HCT116 (cell line): ENCODE results near the gene MORN5. TPM values are rescaled to one million over a fixed set of nuclear protein-coding genes. Genes with fewer than 3 reads are reported as not detected.

Source experiments
- ATAC-seq: fragments of 200-7000 bp; cut with Tn5 transposase; 2 replicates; pipeline ENCODE4 v1.9.1; 2020; ENCODE audit warnings: mild to moderate bottlenecking, moderate library complexity
- BruUV-seq: library from RNA; stranded (reverse); fragments of 400-500 nt; replicated peaks from 2 replicates; lab custom pipeline; 2021; lab: Mats Ljungman, UMichigan
- CTCF ChIA-PET: fragments of 300-600 bp; sonication (Branson Sonifier 250); formaldehyde crosslinking; loops from one replicate; lab custom pipeline; 2021; ENCODE audit warnings: antibody characterized with exemption; lab: Charles Lee
- POLR2A ChIA-PET: fragments of 300-600, 350-600 bp; sonication (Branson Sonifier 250); formaldehyde crosslinking; loops from one replicate; lab custom pipeline; 2021; ENCODE audit warnings: antibody characterized with exemption; lab: Charles Lee
- RAD21 ChIA-PET, 2 experiments: fragments of 300-600 bp; sonication (Branson Sonifier 250); formaldehyde crosslinking; loops; one replicate each; lab custom pipeline; 2023; ENCODE audit warnings: low total read pairs in 2 of 2; ENCODE audit not compliant: uncharacterized antibody in 2 of 2, unreplicated experiment in 2 of 2, low non-redundant PET in 1 of 2; lab: Charles Lee
- DNase-seq: peaks from one replicate; pipeline ENCODE4 v3.0.0-alpha.2; 2010; ENCODE audit warnings: low read depth, low spot score
- H2AFZ ChIP-seq: fragments of 200-600 bp; shearing (Covaris generic), sonication (generic); 2 replicates; pipeline ENCODE4 v1.6.1; 2017; ENCODE audit warnings: low read depth, mixed run types, mixed read lengths, antibody characterized with exemption, low read length; ENCODE audit not compliant: poor library complexity, severe bottlenecking
- H3K27ac ChIP-seq: 2 replicates; pipeline ENCODE4 v1.5.1; 2012; ENCODE audit warnings: low read depth, low read length
- H3K27me3 ChIP-seq: fragments of 200-600 bp; sonication (generic); 2 replicates; pipeline ENCODE4 v1.6.1; 2016; ENCODE audit warnings: mixed run types, low read length, mixed read lengths; ENCODE audit not compliant: insufficient read depth
- H3K36me3 ChIP-seq, 2 experiments: fragments of 200-500 bp in 1 of 2; fragments of 200-600 bp in 1 of 2; sonication (Bioruptor generic) in 1 of 2; sonication (generic) in 1 of 2; 2 replicates each; pipeline versions ENCODE4 v1.5.1 to v1.6.1; 2014 to 2016; ENCODE audit warnings: low read length in 2 of 2, inconsistent platforms in 1 of 2, mixed read lengths in 1 of 2, mixed run types in 1 of 2; ENCODE audit not compliant: insufficient read depth in 2 of 2, control insufficient read depth in 1 of 2
- H3K4me1 ChIP-seq, 2 experiments: fragments of 200-600 bp in 1 of 2; sonication (generic) in 1 of 2; 2 replicates each; pipeline versions ENCODE4 v1.5.1 to v1.6.1; 2012 to 2017; ENCODE audit warnings: low read length in 2 of 2, inconsistent platforms in 1 of 2, mild to moderate bottlenecking in 1 of 2, mixed read lengths in 1 of 2, mixed run types in 1 of 2, moderate library complexity in 1 of 2; ENCODE audit not compliant: insufficient read depth in 2 of 2, control insufficient read depth in 1 of 2
- H3K4me2 ChIP-seq: fragments of 200-600 bp; sonication (generic); 2 replicates; pipeline ENCODE4 v1.6.1; 2017; ENCODE audit warnings: mixed run types, low read length, mixed read lengths
- H3K4me3 ChIP-seq, 2 experiments: fragments of 200-600 bp in 1 of 2; sonication (generic) in 1 of 2; replicated peaks in 1 of 2; 2 replicates each; pipeline ENCODE4 v1.5.1; 2011 to 2016; ENCODE audit warnings: low read length in 2 of 2, control low read depth in 1 of 2, low read depth in 1 of 2, mild to moderate bottlenecking in 1 of 2, mixed read lengths in 1 of 2, mixed run types in 1 of 2
- H3K79me2 ChIP-seq: fragments of 200-600 bp; sonication (generic); 2 replicates; pipeline ENCODE4 v1.6.1; 2017; ENCODE audit warnings: mild to moderate bottlenecking, mixed run types, low read length, moderate library complexity, mixed read lengths; ENCODE audit not compliant: insufficient read depth
- H3K9ac ChIP-seq: fragments of 200-600 bp; sonication (generic); 2 replicates; pipeline ENCODE4 v1.6.1; 2016; ENCODE audit warnings: low read length, mixed read lengths
- H3K9me2 ChIP-seq: fragments of 200-600 bp; sonication (generic), shearing (Covaris generic); 2 replicates; pipeline ENCODE4 v1.6.1; 2017; ENCODE audit warnings: mixed run types, mild to moderate bottlenecking, moderate library complexity; ENCODE audit not compliant: insufficient read depth
- H3K9me3 ChIP-seq, 2 experiments: fragments of 200-500 bp in 1 of 2; fragments of 200-600 bp in 1 of 2; sonication (Bioruptor generic) in 1 of 2; sonication (generic) in 1 of 2; 2 replicates each; pipeline ENCODE4 v1.6.1; 2014 to 2017; ENCODE audit warnings: low read length in 2 of 2, mixed read lengths in 2 of 2, inconsistent platforms in 1 of 2, low read depth in 1 of 2, mild to moderate bottlenecking in 1 of 2, mixed run types in 1 of 2, moderate library complexity in 1 of 2; ENCODE audit not compliant: control insufficient read depth in 1 of 2, insufficient read depth in 1 of 2
- H4K20me1 ChIP-seq: fragments of 200-600 bp; sonication (generic), shearing (Covaris generic); 2 replicates; pipeline ENCODE4 v1.6.1; 2017; ENCODE audit warnings: mixed run types, mild to moderate bottlenecking, moderate library complexity; ENCODE audit not compliant: insufficient read depth
- ATF3 ChIP-seq: IDR thresholded peaks from 2 replicates; pipeline ENCODE4 v1.6.1; 2012
- CBX3 ChIP-seq: IDR thresholded peaks from 2 replicates; pipeline ENCODE4 v1.6.1; 2012; ENCODE audit warnings: low read depth
- CTCF ChIP-seq, 3 experiments: fragments of 200-600 bp in 1 of 3; sonication (generic) in 1 of 3; IDR thresholded peaks in 2 of 3; conservative IDR thresholded peaks in 1 of 3; 2 replicates each; pipeline ENCODE4 v1.5.1; 2012 to 2017; ENCODE audit warnings: low read depth in 2 of 3, low read length in 2 of 3, antibody characterized with exemption in 1 of 3, borderline replicate concordance in 1 of 3, control low read depth in 1 of 3, mild to moderate bottlenecking in 1 of 3, mixed read lengths in 1 of 3, mixed run types in 1 of 3, moderate library complexity in 1 of 3; ENCODE audit not compliant: insufficient read depth in 1 of 3
- POLR2AphosphoS5 ChIP-seq: IDR thresholded peaks from 2 replicates; pipeline ENCODE4 v1.6.1; 2011; ENCODE audit warnings: mild to moderate bottlenecking, low read depth, low read length, moderate library complexity
- REST ChIP-seq: IDR thresholded peaks from 2 replicates; pipeline ENCODE4 v1.6.1; 2012; ENCODE audit warnings: low read depth
- SRF ChIP-seq: IDR thresholded peaks from 2 replicates; pipeline ENCODE4 v1.6.1; 2012; ENCODE audit warnings: low read depth
- intact Hi-C: fragments of 100-400 bp; cut with micrococcal nuclease; formaldehyde crosslinking; loops from 2 replicates; pipeline ENCODE4 v1.10.0; 2022
- total RNA-seq: library from RNA; stranded (reverse); gene quantifications from one replicate; pipeline ENCODE4 v1.2.1, GENCODE V29; 2021; ENCODE audit not compliant: unreplicated experiment

Gene MORN5
- total RNA-seq, 1 experiment from 2014 or later, result not detected

GRCh38 chr9:122145592-122145863 lies 14.2 kb upstream of the MORN5 start:
- no peak overlapping the region for H3K27ac ChIP-seq
- H3K9me3 ChIP-seq, result no peaks in the 10 kb centered on the region
- ChIA-PET RAD21 (no interaction called here), POLR2A (no interaction called here), CTCF (interaction anchor here (0.8 to 2.0 kb wide), 5 partner anchors 14 to 148 kb away, joined by 3 to 11 read pairs (median 4); partner anchors contain the start of genes MORN5 and NDUFA8)
- H3K27me3 ChIP-seq, result no peaks in the 10 kb centered on the region
- no peak overlapping the region for H3K4me2 ChIP-seq
- no peaks in the 10 kb centered on the region for H4K20me1 ChIP-seq
- H3K9me2 ChIP-seq, result no peaks in the 10 kb centered on the region
- peaks cover 31 to 32% of the 10 kb centered on the region in 2 experiments; a peak in 3 of 4 replicates for H3K36me3 ChIP-seq
- no TSS peak for BruUV-seq
- H2AFZ ChIP-seq, result no peak overlapping the region
- no peak for ATAC-seq
- no peaks in the 10 kb centered on the region for H3K4me1 ChIP-seq
- H3K4me3 ChIP-seq, result no peak overlapping the region
- no peak for DNase-seq
- TF ChIP-seq CTCF (IDR thresholded peaks at IDR 0.05 in 2 of 3, conservative IDR thresholded peaks at IDR 0.05 in 1 of 3; ENCODE audit: borderline replicate concordance in 1 of 3, insufficient read depth in 1 of 3, low read depth in 2 of 3, low read length in 2 of 3) (no peak), CBX3 (no peak), SRF (no peak), ATF3 (no peak), POLR2AphosphoS5 (no peak), REST (no peak)
- intact Hi-C loops, result no loop called here
- H3K9ac ChIP-seq, result no peak overlapping the region
- peaks cover 16% of the 10 kb centered on the region for H3K79me2 ChIP-seq
